ENCODE data around the gene ITGB1BP1. TPM values are rescaled to one million over a fixed set of nuclear protein-coding genes. Genes with fewer than 3 reads are reported as not detected.
"Not testable (repeated sequence)": the region's sequence is repeated elsewhere in the genome, so short reads cannot be mapped to it uniquely, and the experiment has no call there.

The ITGB1BP1 gene
- total RNA-seq, 1 experiment from 2014 or later: 68.7 TPM

DNA sequence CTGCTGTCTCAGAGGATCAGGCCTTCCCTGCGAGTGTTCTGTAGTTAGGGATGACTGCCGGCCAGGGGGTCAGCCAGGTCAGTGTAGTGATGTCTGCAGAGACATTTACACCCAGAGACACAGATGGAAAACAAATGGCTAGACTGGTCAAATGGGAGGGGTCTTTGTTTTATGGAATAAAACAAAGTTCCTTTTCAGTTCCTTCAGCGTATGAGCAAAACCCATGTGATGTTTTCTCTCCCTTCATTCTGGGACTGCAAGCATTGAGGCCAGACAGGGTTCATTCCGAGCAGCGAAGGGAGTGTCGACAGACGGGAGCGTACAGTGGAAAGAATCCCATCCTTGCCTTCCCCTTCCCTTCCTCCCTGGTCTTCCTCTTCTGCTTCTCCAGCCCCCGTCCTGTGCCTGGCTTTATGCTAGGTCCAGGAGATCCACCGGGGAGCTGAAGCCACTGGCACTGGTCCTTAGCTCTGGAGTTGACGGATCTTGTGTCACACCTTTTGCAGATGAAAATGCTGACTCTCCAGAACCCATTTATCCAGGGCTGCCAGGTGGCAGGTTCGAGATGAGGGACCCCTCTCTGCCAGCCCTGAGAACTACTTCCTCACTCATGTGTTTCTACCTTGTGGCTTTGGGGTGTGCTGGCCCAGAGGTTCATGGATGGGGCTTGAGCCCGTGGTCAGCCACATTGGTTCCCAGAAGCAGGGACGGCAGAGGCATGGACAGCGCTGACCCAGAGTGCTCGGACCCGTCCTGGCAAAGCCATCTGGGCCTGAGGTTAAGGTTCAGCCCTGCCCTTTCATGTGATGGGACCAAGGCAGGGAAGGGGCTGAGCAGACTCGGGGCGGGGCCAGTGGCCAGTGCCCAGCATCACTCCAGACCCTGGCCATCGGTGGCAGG, 24.2 kb downstream of the ITGB1BP1 start:
- no peaks in the 10 kb centered on the region for H3K27me3 ChIP-seq
- H3K36me3 ChIP-seq: peaks cover 36% of the 10 kb centered on the region
- H3K27ac ChIP-seq: no peak overlapping the region
- H3K9me3 ChIP-seq (replicated peaks): no peaks in the 10 kb centered on the region
- no peak for DNase-seq
- H3K4me3 ChIP-seq: no peak overlapping the region
- no peaks in the 10 kb centered on the region for H3K4me1 ChIP-seq

DNA sequence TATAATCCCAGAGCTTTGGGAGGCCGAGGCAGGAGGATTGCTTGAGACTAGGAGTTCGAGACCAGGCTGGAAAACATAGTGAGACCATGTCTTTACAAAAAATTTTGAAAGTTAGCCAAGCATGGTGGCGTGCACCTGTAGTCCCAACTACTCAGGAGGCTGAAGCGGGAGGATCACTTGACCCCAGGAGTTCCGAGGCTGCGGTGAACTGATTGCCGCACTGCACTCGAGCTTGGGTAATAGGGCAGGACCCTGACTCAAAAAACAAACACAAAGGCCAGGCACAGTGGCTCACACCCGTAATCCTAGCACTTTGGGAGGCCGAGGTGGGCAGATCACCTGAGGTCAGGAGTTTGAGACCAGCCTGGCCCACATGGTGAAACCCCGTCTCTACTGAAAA, 25.1 kb downstream of the ITGB1BP1 start:
- not testable (repeated sequence) for H3K27me3 ChIP-seq; H3K27ac ChIP-seq; DNase-seq; H3K4me1 ChIP-seq; H3K4me3 ChIP-seq; H3K9me3 ChIP-seq (replicated peaks)
- peaks cover 35% of the 10 kb centered on the region for H3K36me3 ChIP-seq

DNA sequence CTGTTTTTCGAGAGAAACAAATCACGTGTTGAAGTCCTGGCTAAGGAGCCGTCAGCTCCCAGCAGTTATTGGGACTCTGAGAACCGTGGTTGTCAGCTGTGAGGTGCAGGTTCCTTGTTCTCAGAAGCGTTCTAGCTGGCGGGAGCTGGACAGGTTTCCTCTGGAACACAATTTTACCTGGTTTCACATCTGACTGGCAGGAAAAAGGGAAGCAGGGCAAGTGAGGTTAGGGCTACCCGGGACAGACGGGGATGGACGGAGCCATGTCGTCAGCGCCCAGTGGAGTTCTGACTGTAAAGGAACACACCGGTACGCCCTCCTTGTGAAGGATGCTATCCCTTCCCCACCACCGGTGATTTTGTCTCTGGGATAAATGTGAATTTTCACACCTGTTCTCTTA, 26.1 kb downstream of the ITGB1BP1 start:
- no peak overlapping the region for H3K4me3 ChIP-seq
- H3K27ac ChIP-seq: no peak overlapping the region
- H3K9me3 ChIP-seq (replicated peaks): no peaks in the 10 kb centered on the region
- no peaks in the 10 kb centered on the region for H3K4me1 ChIP-seq
- no peaks in the 10 kb centered on the region for H3K27me3 ChIP-seq
- no peak for DNase-seq
- peaks cover 28% of the 10 kb centered on the region for H3K36me3 ChIP-seq

DNA sequence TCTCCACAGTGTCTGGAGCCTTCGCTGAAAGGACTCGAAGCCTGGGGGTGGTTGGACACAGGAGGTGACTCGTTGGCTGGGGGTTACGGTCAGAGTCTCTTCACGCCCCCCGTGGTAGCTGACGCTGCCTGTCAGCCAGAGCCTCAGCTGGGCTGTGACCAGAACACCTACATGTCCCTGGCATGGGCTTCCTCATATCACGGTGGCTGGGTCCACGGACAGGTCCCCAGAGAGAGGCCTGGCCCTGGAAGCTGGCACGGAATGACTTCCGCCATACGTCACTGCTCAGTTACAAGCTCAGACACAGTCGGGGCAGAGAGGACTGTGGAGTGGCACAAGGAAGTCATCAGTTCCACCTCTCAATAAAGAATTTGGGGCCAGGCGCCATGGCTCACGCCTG, 28.5 kb downstream of the ITGB1BP1 start:
- no peak overlapping the region for H3K4me3 ChIP-seq
- H3K36me3 ChIP-seq: peaks cover 34% of the 10 kb centered on the region
- H3K27me3 ChIP-seq: no peaks in the 10 kb centered on the region
- no peak for DNase-seq
- no peaks in the 10 kb centered on the region for H3K4me1 ChIP-seq
- no peak overlapping the region for H3K27ac ChIP-seq
- H3K9me3 ChIP-seq (replicated peaks): no peaks in the 10 kb centered on the region

DNA sequence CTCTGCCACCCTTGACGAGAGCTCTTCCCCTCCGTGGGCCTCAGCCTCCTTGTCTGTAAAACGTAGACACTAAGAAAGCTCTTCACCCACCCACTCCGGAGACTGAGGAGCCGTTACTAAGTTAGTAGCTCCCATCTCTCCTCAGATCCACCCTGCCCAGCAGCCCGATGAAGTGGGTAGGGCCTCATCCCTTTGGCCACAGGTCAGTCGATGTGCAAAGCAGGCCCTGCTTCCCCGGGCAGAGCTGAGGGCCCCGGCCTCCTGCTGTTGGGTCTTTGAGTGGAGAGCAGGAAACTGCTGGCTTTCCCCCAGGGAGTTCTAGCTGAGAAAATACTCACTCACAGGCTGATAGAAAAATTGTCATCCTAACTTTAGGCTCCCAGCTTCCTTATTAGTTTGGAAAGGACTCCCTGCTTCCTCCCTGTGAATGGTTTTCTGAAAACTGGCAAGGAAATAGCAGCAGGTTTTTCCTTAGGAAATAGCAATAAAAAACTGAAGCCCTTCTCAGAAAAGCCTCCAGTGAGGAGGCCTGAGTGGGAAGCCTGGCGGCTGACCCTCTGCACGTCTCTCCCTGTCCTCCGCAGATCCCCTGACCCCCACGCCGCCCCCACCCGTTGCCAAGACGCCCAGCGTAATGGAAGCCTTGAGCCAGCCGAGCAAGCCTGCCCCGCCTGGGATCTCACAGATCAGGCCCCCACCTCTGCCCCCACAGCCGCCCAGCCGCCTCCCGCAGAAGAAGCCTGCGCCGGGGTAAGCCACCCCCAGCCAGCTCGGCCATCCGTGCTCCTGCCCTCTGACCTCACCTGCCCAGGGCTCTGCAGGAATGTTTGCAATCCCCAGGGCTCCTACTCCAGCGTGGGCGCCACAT, 30.2 kb downstream of the ITGB1BP1 start:
- Histone ChIP-seq H3K4me1 (no peaks in the 10 kb centered on the region), H3K27me3 (no peaks in the 10 kb centered on the region), H3K4me3 (no peak overlapping the region), H3K36me3 (peaks cover 34% of the 10 kb centered on the region), H3K27ac (no peak overlapping the region), H3K9me3 (replicated peaks) (no peaks in the 10 kb centered on the region)
- DNase-seq: no peak

DNA sequence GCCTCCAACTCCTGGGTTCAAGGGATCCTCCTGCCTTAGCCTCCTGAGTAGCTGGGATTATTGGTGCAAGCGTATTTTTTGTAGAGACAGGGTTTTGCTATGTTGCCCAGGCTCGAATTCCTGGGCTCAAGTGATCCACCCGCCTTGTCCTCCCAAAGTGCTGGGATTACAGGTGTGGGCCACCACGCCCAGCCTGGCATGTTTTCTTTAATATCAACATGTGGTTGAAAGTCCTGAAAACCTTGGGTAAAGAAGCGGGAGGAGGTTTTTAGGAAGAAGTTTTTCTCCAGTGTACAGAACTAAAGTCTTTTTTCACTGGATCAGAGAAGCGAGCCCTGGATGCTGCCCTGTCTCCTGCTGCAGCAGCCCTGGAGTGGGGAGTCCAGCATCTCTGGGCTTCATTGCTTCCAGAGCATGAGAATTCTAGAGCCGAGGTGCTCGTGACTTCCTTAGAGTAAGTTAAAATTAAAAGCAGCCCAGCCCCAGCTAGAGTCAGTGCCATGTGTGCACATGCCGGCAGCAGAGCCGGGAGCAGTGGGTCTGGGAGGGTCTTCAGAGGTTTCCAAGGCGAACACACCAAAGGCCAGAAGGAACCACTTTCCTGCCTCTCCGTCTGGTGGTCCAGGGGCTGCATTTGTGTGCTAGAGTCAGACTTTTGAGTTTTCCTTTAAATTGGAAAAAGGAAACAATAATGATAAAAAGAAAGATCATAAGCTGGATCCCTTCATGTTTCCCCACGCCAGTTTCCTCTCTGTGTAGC, 31.2 kb downstream of the ITGB1BP1 start:
- DNase-seq: no peak
- peaks cover 37% of the 10 kb centered on the region for H3K36me3 ChIP-seq
- no peaks in the 10 kb centered on the region for H3K27me3 ChIP-seq
- H3K9me3 ChIP-seq (replicated peaks): no peaks in the 10 kb centered on the region
- H3K4me3 ChIP-seq: no peak overlapping the region
- no peaks in the 10 kb centered on the region for H3K4me1 ChIP-seq
- no peak overlapping the region for H3K27ac ChIP-seq

DNA sequence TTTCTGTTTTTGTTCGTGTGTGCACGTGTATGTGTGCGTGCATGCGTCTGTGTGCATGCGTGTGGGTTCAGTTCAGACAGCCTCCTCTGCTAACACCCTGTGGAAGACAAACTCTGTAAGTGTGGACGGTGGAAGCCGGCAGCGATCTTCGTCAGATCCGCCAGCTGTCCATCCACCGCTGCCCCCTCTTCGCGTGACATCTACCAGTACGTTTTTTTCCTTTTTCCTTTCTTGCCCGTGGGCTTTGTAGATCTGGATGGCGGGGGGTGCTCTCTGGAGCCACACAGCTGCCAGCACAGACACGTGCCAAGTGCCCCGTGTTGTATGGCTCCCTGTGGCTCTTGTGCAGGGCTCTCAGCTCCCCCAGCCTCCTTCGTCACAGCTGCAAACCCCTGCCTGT, 32.3 kb downstream of the ITGB1BP1 start:
- H3K9me3 ChIP-seq (replicated peaks): no peaks in the 10 kb centered on the region
- no peak overlapping the region for H3K27ac ChIP-seq
- no peaks in the 10 kb centered on the region for H3K27me3 ChIP-seq
- no peak for DNase-seq
- no peak overlapping the region for H3K4me3 ChIP-seq
- no peaks in the 10 kb centered on the region for H3K4me1 ChIP-seq
- peaks cover 36% of the 10 kb centered on the region for H3K36me3 ChIP-seq

DNA sequence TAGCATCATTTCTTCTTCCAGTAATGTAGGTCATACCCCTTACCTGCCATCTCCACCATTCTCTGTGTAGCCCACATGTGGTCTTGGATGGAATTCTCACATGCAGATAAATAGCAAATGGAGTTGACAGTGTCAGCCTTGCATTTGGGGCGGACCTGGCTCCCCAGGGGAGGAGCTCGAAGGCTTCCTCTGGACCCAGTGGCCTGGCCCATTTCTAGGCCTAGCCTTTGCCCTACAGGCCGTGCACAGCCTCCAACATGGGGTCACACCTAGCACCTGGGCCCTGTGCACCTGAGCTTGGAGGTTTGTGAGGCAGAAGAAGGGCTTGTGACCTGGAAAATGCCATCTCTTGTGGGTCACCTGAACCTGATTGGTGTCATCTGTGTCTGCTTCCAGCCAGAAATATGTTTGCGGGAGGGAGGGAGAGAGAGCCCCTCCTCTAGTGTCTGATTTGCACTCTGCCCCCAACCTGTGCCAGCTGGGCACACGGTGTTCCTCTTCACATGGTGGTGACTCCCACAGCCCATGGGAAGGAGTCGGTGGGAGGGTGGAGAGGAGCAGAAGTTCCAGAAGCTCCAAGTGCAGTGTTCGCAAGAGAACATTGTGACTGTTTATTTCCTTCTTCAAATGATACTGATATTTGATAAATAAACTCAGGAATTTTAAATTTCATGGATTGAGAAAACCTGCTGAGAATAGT, 33.0 kb downstream of the ITGB1BP1 start:
- H3K36me3 ChIP-seq: peaks cover 35% of the 10 kb centered on the region
- H3K27ac ChIP-seq: no peak overlapping the region
- H3K27me3 ChIP-seq: no peaks in the 10 kb centered on the region
- no peaks in the 10 kb centered on the region for H3K9me3 ChIP-seq (replicated peaks)
- no peaks in the 10 kb centered on the region for H3K4me1 ChIP-seq
- no peak overlapping the region for H3K4me3 ChIP-seq
- DNase-seq: no peak

DNA sequence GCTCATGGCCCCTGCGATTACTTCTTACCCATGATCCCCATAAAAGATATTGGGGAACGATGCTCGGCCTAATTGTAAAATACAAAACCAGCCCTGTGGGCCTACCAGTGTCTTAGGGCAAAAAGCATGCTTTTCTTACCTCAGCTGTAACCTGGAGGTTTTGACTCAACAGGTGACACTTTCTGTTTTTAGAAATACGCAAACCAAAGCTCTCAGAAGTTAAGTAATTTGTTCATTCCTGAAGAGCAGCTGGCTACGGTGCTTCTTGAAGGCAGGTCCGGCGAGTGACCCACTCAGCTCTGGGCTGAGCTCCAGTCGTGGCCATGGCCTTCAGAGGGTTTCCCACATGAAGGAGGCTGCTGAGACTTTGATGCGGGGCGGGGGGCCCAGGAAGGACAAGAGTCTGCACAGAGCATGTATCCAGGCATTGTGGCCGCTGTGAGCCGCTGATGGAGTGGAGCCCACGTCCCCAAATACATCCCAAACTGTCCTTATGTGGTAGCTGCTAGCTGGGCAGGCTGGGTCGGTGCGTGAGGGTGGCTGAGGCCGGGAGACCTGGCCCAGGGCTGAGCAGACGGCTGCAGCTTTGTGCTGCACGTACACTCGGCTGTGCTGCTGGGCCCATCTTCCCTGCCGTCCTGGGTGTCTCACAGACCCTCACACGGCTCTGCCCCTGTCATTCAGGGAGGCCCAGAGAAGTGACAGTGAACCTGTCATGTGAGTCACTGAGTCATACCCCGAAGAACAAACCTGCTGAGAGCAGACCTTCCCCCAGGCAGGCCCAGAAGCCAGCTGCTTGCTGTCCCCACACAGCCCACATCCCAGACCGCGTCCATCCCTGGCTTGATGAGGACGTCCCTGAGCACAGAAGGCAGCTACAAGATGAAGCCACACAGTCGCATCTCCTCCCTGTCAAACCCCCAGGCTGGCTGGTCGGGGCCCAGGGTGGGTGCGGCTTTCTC, 34.1 kb downstream of the ITGB1BP1 start:
- H3K4me1 ChIP-seq: no peaks in the 10 kb centered on the region
- peaks cover 29% of the 10 kb centered on the region for H3K36me3 ChIP-seq
- H3K27ac ChIP-seq: no peak overlapping the region
- no peaks in the 10 kb centered on the region for H3K9me3 ChIP-seq (replicated peaks)
- no peak for DNase-seq
- H3K27me3 ChIP-seq: no peaks in the 10 kb centered on the region
- H3K4me3 ChIP-seq: no peak overlapping the region

DNA sequence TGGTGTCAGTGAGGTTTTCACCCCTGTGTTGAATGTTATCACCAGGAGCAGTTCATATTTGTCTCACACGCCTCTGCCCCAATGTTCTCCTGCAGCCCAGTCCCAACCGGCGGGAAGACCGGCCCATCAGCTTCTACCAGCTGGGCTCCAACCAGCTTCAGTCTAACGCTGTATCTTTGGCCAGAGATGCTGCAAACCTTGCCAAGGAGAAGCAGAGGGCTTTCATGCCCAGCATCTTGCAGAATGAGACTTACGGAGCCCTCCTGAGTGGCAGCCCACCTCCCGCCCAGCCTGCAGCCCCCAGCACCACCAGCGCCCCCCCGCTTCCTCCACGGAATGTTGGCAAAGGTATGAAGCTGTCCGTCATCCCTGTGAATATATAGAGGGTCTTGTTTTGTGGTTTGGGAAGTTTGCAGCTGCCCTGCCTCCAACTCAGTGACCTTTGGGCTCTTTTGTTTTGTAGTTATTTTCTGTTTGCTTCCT, 35.1 kb downstream of the ITGB1BP1 start:
- H3K36me3 ChIP-seq: peaks cover 29% of the 10 kb centered on the region
- H3K4me3 ChIP-seq: no peak overlapping the region
- H3K4me1 ChIP-seq: no peaks in the 10 kb centered on the region
- H3K27ac ChIP-seq: no peak overlapping the region
- H3K9me3 ChIP-seq (replicated peaks): no peaks in the 10 kb centered on the region
- no peaks in the 10 kb centered on the region for H3K27me3 ChIP-seq
- no peak for DNase-seq

DNA sequence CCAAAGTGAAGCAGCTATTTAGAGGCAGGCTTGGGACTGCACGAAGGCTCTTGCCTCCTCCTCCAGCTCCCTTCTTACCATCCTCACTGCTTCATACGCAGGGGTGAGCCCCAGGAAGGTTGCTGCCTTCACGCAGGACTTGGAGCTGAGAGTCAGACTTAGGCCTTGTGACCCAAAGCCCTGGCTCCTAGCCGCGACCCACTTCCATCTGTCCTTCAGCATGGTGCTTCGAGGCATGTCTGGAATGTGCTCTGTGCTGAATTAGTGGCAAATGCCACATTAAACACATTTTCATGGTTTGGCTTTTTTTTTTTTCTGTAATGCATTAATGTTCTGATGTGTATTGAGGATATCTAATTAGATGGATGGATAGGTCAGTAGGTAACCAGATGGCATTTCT, 37.5 kb downstream of the ITGB1BP1 start:
- DNase-seq: no peak
- peaks cover 37% of the 10 kb centered on the region for H3K36me3 ChIP-seq

DNA sequence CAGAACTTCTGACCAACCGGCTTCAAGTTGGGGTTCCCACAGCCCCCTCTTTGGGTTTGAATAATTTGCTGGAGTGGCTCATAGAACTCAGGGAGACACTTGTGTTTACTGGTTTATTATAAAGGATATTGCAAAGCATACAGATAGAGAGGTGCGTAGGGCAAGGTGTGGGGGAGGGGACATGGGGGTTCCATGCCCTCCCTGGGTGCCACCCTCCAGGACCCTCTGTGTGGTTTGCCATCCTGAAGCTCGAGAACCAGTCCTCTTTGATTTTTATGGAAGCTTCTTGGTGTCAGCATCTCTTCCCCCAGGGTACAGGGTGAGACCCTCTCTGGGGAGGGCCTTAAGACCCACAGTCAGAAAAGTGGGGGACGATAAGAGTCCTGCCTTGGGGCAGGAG, 38.8 kb downstream of the ITGB1BP1 start:
- H3K27ac ChIP-seq: no peak overlapping the region

More for the DNA sequence above, 37.5 kb downstream of the ITGB1BP1 start:
- Histone ChIP-seq H3K9me3 (replicated peaks) (no peaks in the 10 kb centered on the region), H3K27ac (no peak overlapping the region), H3K27me3 (no peaks in the 10 kb centered on the region), H3K4me3 (no peak overlapping the region), H3K4me1 (no peaks in the 10 kb centered on the region)

DNA sequence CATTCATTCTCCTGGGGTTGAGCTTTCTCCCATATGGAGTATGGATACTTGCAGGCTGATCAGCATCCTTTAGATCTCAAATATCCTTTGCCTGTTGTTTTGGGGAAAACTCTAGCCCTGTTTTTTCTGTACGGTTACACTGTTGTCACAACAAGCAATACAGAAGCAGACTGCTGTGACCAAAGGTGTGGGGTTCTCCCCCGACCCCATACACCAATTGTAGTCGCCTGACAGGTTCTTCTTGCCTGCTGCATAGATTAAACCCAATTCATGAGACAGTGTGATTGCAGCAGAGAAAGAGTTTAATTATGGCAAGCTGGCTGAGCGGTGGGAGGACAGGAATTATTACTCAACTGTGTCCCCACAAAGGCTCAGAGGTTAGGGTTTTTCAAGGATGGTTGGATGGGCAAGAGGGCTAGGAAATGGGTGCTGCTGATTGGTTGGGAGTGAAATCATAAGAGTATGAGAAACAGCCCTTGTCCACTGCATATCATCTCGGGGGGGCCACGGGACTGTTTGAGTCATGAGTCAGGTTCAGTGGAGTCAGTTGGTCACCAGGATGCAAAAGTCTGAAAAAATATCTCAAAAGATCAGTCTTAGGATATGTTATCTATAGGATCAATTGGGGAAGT, 40.6 kb downstream of the ITGB1BP1 start:
- no peak overlapping the region for H3K27ac ChIP-seq
- H3K27me3 ChIP-seq: no peaks in the 10 kb centered on the region
- H3K9me3 ChIP-seq (replicated peaks): no peaks in the 10 kb centered on the region
- H3K36me3 ChIP-seq: peaks cover 37% of the 10 kb centered on the region
- no peak for DNase-seq
- H3K4me3 ChIP-seq: no peak overlapping the region
- peaks cover 12% of the 10 kb centered on the region for H3K4me1 ChIP-seq

More for the DNA sequence above, 38.8 kb downstream of the ITGB1BP1 start:
- no peak overlapping the region for H3K4me3 ChIP-seq
- no peaks in the 10 kb centered on the region for H3K9me3 ChIP-seq (replicated peaks)
- H3K36me3 ChIP-seq: peaks cover 37% of the 10 kb centered on the region
- DNase-seq: no peak
- no peaks in the 10 kb centered on the region for H3K27me3 ChIP-seq
- H3K4me1 ChIP-seq: no peaks in the 10 kb centered on the region

All from SJCRH30 (cell line).